ENCODE results near the gene DIRAS3.
"Not testable (repeated sequence)": the region's sequence is repeated elsewhere in the genome, so short reads cannot be mapped to it uniquely, and the experiment has no call there.

Gene DIRAS3, protein sequence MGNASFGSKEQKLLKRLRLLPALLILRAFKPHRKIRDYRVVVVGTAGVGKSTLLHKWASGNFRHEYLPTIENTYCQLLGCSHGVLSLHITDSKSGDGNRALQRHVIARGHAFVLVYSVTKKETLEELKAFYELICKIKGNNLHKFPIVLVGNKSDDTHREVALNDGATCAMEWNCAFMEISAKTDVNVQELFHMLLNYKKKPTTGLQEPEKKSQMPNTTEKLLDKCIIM

DNA sequence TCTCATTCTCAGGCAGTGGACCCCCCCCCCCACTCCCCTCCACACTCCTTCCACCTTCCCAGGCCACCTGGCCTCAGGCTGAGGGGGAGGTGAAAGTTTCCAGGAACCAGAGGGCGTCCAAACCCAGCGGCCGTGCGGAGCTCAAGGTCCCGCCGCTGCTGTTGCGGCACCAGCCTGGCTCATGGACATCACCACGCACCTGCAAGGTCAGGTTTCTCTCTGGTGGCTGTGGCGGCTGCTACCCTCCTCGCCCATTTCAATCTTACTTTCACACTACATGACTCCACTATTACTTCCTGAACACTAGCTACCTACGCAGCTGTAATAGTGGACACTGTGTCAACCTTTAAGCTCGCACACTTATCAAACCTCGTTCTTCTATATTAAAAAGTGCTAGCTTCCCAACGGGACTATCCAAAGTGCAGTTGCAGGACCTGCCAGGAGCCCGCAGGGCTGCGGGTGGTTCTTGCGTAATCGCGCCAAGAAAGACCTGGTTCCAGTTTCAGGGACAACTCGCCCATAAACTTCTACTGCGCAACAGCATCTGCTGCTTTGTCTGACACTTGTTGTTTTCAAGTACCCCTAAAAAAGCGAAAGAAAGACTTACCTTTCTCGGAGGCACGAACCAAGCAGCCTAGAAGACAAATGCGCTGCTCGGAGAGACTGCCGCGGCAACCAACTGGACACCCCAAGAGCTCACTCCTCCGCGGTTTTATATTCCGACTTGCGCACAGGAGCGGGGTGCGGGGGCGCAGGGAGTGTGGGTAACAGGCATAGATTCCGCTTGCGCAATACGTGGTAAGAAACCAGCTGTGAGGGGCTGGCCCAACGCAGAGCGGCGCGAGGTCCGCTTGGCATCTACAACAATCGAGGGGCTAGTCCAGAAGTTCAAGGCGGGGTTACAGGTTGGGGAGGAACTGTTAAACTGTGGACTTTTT lies at the start of gene DIRAS3:
Gene DIRAS3 (minus strand): TSS at position 687 of the 938 bp plus-strand sequence. CDS start 3,330 bp downstream, outside the sequence.
- DNase-seq: no peak

DNA sequence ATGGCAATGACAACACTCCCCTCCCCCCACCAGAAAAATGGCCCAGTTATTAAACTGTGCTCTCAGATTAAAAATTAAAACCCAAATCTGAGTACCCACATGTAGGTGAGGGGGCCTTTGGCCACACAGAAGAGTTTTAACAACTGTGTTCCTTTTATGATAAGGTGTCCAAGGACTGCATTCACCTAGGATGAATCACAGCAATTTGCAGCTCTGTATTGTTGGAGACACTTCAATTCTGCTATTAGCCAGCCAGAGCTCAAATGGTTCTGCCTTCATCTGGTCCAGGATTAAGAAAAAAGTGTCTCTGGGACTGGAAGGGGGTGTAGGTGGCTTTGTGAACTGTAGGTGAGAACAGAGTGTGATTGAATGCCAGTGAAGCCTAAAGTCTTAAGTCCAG lies 43.3 kb upstream of the DIRAS3 start:
- no peak for DNase-seq

DNA sequence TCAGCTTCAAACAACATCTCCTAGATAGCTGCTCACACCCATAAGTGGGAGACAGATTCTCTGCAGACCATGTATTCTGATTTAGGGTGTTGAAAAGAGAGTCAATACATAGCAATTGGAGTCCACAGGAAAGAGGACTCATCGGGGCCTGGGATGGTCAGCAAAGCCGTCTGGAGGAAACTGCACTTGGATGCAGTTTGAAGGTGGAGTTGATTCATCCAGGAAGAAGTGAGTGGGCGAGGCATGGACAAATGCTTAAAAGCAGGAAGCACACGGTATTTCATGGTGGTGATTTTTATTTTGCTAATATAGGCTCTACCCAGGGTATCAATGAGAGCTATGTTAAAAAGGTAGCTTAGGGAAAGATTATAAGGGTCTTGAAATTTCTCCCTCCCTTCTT lies 36.8 kb upstream of the DIRAS3 start:
- no peak for DNase-seq

DNA sequence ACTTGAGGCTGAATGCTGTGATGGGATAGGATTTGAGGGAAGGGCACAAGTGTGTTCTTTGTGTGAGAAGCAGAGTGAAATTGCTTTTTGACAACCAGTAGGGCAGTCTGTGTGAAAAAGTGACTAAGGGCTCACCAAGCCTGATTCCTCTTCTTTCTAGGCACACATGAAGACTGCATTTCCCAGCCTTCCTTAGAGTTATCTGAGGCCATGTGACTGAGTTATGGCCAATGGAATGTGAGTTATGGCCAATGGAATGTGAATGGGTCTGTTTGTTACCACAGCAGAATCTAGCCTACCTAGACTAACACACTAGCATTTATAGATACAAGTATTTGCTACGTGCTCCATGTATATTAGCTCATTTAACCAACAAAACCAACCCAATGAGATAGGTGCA lies 35.3 kb upstream of the DIRAS3 start:
- DNase-seq: no peak

DNA sequence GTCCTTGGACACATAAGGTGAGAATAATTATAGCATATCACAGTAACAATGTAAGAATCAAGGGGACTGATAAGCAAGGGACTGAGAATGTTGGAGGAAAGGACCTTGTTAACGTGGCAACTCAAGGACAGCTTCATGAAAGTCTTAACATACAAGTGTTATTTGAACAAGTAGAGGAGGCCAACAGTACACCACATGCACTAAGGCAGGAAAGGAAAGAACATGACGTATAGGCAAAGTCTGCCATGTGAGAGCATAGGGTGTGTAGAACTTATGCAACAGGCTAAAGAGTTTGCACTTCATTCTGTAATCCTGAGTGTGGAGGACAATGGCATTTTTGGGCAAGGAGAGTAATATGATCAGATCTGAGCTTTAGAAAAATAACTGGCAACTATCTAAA lies 33.3 kb upstream of the DIRAS3 start:
- no peak for DNase-seq

DNA sequence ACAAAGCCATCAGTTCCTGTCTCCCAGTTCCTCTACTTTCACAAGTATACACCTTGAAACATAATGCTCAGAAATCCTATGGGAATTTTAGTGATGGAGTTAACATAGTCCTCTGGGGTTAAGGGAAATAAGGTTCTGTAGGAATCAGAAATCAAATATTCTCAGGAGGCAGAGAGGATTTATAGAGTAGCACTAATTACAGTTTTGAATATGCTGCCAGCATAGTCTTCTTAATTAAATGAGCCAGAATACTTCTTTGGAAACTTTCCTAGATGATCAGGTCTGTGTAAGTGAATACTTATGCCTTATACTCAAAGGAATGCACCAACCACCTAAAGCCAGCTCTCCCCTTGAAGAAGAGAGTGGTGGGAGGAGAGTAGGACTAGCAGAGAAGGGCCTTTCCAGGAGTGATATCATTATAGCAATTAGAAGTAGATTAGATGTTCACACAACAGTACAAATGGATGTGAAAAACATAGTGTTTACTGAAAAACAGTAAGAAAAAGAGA lies 31.4 kb upstream of the DIRAS3 start:
- DNase-seq: no peak

DNA sequence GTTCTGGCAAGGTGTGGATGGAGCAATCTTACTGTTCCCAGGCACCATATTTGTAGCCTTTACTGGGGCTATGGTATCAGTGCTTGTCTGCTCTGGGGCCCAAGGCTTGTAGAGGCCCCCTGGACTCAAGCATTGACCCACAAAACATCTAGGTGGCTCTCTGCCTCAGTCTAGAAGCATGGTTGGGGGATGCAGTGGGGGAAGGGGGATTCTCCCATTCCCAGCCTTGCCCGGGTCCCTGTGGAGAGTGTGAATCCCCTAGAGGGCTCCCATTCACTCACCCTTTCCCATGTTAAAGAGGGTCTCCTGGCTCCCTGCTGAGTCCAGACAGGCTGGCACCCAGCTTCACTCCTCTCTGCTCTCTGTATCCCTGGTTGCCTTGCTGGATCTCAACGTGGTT lies 28.2 kb upstream of the DIRAS3 start:
- DNase-seq: no peak

DNA sequence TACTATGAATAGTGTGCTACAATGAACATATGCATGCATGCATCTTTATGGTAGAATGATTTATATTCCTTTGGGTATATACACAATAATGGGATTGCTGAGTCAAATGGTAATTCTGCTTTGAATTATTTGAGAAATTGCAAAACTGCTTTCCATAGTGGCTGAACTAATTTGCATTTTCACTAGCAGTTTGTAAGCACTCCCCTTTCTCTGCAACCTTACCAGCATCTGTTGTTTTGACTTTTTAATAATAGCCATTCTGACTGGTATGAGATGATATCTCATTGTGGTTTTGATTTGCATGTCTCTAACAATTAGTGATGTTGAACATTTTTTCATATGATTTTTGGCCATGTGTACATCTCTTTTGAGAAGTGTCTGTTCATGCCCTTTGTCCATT lies 24.0 kb upstream of the DIRAS3 start:
- no peak for DNase-seq

DNA sequence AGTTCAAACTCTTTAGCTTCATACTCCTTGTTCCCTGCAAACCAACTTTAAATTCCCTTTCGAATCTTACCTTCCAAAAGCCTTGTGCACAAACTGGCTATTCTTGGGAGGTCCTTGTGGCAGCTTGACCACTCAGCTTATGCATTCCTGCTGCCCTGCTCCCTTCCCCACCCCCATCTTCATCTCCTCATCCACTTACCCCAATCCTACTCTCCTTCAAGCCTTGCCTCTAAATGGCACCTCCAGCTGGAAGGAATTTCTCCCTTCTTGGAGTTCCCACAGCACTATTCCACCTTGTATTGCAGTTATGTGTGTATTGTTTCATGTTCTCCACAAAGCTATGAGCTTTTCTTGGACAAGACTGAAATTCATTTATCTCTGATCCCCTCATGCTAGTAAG lies 15.3 kb upstream of the DIRAS3 start:
- no peak for DNase-seq

DNA sequence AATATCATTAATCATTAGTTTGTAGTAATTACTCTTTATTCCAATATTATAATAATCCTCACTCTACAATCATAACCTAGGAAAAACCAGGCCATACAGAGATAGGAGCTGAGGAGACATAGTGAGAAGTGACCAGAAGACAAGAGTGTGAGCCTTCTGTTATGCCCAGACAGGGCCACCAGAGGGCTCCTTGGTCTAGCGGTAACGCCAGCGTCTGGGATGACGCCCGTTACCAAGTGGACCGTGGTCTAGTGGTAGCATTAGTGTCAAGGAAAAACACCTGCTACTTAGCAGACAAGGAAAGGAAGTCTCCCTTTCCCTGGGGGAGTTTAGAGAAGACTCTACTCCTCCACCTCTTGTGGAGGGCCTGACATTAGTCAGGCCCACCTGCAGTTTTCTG lies 7.6 kb upstream of the DIRAS3 start:
- not testable (repeated sequence) for DNase-seq

DNA sequence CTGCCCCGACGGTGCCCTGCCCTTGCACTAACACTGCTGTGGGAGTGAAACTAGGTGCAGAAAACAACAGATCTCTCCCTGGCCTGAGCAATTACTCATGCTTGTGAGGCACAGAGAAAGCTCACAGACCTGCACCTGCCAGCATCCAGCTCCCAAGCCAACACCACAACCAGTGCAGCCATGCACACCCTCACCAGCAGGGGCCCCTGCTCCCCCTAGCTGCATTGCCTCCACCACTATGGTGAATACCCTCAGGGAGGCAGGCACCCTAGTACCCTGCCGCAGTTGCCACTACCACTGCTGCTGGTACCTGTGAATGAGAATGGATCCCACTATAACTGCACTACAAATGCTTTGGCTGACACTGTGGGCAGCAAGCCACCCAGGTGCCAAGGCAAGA lies 7.1 kb upstream of the DIRAS3 start:
- DNase-seq: no peak

DNA sequence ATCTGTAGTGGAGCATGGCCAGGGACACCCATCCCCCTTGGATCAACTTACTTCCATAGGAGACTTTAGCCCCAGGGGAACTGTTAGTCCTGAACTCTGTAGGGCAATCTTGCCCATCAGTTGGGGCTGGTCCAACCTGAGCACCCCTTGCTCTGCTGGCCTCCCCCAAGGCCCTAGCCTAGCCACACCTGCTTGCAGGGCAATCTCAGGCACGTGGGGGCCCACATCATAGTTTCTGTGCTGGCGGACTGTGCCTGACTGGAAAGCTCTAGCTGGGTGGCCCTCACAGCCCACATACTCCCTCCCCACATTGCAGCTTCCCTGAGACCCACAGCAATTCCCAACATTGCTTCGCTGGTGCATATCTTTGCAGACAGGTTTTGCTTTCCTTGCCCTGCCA lies 6.6 kb upstream of the DIRAS3 start:
- no peak for DNase-seq

DNA sequence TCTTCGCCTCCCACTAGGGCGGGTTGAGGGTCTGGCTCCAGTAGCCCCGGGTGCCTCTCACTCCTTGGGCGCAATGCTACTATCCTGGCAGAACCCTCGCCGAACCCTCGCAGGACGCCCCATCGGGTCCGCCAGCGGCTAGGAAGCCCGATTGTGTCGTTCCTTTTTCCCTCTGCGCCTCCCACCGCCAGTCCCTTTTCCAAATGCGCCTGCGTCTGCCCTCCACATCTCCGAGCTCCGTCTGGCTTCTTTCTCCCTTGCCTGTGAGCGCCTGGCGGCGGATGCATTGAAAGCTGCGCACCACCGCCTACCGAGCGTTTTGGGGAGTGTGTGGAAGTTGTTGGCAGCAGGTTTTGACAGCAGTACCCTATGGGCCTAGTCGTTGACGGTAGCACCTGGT lies 1.0 kb upstream of the DIRAS3 start:
- no peak for DNase-seq

DNA sequence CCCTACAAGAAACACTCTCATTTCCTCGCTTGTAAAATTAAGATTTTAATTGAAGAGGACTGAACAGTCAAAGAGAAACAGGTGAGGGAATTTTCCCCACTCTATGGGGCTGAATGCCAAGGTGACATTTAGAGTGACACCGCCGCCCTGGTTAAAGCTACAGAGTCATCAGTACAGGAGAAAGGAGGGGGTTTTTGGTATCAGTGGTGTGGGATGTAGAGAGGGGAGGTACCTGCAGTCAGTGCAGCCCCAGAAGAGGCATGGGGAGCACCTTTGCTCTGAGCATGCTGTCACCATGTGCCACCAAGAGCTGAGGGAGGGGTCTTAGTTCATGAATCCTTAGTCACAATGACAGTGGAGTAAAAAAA lies 2.8 kb downstream of the DIRAS3 start:
- no peak for DNase-seq

DNA sequence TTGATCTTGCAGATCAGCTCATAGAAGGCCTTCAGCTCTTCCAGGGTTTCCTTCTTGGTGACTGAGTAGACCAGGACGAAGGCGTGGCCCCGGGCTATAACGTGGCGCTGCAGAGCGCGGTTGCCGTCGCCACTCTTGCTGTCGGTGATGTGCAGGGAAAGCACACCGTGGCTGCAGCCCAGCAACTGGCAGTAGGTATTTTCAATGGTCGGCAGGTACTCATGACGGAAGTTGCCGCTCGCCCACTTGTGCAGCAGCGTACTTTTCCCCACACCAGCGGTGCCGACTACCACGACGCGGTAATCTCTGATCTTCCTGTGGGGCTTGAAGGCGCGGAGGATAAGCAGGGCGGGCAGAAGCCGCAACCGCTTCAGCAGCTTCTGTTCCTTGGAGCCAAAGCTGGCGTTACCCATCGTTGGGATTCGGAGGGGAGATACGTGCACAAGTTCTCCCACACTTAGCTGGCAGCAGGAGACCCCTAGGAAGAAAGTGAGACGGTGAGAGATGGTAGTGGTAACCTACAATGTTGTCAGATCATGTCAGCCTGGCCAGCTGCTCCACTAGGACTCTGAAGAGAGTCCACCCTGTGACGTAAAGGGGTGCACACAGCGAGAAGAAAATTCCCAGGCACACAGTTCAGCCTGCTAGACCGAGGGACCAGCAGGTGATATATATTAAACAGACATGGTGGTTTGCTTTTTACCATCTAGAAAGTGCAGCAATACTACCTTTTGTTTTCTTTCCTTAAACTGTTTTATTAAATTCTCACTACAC lies 3.4 kb downstream of the DIRAS3 start:
- no peak for DNase-seq

DNA sequence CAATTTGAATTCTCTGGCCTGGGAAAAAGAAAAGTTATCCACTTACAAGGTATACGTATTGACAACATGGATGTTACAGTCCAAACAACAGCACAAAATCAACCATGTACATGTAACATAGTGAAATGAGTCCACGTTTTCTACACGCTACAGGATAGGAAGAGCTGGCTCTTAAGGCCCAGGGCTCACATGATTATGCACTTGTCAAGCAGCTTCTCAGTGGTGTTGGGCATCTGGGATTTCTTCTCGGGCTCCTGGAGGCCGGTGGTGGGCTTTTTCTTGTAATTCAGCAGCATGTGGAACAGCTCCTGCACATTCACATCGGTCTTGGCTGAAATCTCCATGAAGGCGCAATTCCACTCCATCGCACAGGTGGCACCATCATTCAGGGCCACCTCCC lies 4.0 kb downstream of the DIRAS3 start:
- no peak for DNase-seq

DNA sequence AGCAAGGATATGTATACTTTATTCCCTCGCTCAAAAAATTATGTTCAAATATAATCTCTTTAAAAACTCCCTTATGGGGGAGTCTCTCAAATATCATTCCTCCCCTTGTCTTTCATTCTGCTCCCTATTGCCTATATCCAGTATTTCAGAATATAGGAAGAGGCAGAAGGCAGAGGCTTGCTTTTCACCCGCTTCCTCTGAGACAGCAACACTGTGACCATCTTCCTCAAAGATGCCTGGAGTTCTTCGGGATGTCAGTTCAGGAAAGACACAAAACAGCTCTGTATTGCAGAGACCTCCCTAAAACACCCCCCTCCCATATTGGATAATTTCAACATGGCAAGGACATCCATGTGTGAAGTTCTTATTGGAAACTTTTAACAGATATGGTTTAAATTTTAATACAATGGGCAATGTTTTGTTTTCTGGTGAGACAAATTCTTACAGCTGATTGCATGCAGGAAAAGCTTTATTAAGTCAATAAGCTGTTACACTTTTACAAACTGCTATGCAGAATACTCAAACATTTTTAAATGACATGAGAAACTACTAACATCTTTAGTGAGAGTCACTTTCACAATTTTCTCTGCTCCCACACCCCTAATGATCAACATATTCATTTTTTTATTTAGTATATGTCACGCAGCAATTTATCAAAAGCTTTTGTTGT lies 4.8 kb downstream of the DIRAS3 start:
- DNase-seq: no peak

DNA sequence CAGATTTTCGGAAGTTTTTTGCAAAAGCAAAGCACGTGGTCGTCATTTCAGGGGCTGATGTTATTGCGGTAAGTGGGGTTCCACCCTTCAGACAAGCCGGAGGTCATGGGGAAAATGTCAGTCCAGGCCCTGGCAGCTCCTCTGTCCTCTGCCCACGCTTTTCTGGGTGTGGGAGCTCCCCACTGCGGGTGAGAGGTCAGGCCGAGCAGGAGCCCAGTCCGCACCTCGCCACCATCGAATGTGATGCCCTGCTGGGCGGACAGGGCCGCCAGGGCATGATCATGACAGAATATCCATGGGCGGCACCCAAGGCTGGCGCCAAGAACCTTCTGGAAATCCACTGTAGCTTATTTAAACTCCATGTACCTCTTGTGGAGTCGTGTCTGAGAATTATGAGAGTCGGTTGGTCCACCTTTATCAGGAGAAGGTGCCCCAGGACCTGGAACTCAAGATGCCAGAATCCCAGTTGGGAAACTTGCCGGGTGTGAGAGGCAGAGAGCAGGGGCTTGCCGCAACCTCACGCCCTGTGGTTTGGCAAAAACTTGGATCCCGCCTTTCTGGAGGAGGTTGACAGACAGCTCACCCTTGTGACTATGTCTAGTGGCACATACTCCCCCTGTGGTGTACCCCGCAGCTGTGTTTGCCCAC lies 6.9 kb downstream of the DIRAS3 start:
- DNase-seq: no peak

DNA sequence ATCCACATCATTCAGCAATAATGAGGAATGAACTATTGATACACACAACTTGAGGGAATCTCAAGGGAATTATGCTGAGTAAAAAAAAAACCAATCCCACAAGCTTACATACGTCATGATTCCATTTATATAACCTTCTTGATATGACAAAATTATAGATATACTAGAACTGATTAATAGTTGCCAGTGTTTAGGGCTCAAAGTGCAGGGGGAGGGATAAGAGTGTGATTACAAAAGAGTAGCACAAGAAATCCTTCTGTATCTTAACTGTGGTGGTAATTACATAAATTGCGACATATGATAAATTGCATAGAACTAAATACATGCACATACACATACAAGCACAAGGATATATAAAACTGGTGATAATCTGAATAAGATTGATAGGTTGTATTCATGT lies 13.5 kb downstream of the DIRAS3 start:
- DNase-seq: no peak

DNA sequence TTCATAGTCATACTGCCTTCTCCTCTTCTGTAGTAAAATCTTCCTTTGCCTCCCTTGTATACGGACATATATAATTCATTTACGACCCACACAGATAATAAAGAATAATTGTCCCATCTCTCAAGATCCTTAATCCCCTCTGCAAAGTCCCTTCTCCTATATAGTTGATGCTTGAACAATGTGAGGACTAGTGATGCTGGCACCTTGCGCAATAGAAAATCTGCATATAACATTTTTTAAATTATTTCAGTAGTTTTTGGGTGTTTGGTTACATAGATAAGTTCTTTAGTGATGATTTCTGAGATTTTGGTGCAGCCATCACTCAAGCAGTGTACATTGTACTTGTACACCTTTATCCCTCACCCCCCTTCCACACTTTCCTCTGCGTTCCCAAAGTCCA lies 21.0 kb downstream of the DIRAS3 start:
- no peak for DNase-seq

DNA sequence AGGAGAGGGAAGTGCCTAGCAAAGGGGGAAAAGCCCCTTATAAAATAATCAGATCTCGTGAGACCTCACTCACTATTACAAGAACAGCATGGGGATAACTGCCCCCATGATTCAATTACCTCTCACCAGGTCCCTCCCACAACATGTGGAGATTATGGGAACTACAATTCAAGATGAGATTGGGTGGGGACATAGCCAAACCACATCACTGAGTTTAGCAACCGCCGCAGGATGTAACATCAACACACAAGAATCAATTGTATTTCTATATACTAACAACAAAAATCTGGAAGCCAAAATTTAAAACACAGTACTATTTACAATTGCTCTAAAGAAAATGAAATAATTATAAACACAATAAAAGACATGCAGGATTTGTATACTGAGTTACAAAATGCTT lies 21.9 kb downstream of the DIRAS3 start:
- DNase-seq: no peak

DNA sequence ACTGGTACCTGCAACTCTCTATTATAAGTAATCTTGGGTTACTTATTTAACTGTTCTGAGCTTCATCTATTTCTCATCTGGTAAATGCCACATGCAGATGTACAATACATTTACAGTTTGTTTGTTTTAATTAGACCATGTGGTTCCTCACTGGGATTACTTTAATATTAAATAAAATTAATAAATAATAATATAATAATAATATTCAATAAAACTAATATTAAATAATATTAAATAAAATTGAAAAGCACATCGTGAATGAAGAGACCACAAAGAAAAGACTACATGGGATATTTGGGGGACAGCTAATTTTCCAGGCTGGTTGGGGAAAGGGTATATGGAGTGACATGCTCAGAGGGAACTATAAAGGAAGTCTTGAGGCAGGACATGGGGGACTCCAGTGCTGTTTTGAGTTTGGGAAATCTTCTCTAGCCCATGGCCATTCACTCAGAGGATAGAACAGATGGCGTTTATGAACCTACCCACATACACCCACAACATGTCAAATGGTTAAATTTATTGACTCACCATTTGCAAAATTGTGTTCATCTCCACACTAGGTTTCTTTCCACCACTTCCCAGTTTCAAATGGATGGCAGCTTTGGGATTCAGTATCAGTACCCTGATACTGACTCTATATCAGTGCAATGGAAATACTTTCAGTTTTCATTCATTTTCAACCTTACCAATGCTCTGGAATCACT lies 25.6 kb downstream of the DIRAS3 start:
- DNase-seq: no peak
